ENCODE measurements around the gene COMT. TPM values are rescaled to one million over a fixed set of nuclear protein-coding genes. Genes with fewer than 3 reads are reported as not detected.

The COMT gene
- total RNA-seq, 1 experiment from 2014 or later: 96.0 TPM

DNA sequence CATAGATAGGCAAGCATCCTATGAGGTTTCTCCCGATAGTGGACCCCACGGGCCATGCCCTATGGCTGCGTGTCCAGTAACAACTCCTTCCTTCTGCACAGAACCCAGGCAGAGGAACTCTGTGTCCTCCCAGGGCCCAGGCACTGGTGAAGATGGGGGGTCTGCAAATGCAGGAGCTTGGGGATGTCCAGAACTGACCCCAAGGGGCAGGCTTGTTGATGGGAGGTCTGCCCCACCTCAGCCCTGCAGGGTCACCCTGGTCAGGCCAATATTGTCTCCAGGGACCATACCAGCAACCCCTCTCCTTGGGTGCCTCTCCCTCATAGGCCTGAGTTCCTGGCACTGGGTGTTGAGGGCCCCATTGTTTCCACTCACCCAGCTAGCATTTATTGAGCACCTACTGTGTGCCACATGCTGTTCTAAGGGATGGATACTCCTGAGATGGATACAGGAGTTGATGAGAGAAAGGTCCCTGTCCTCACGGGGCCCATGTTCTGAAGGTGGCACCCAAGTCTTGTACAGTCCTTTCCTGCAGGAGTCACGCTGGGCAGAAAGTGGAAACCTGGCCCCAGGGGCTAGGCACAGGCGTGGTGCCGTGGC is 26.4 kb downstream of the COMT start:
- Mint-ChIP-seq H3K36me3 (ENCODE audit: insufficient read depth, unreplicated experiment) (peaks cover 40% of the 10 kb centered on the region), H3K4me3 (ENCODE audit: unreplicated experiment) (no peak overlapping the region), H3K27me3 (ENCODE audit: insufficient read depth, unreplicated experiment) (no peaks in the 10 kb centered on the region), H3K4me1 (ENCODE audit: low read depth, unreplicated experiment) (peaks cover 13% of the 10 kb centered on the region), H3K27ac (ENCODE audit: unreplicated experiment) (no peak overlapping the region), H3K9me3 (ENCODE audit: unreplicated experiment) (no peaks in the 10 kb centered on the region)
- peaks cover 6% of the 10 kb centered on the region for H3K36me3 ChIP-seq (ENCODE audit: control insufficient read depth, insufficient read depth, low read length)
- no peak for DNase-seq
- TF ChIP-seq CTCF (IDR thresholded peaks at IDR 0.05; ENCODE audit: insufficient read depth in 1 of 2, low read depth in 1 of 2, low read length in 1 of 2, severe bottlenecking in 1 of 2, unreplicated experiment in 1 of 2): no peak
- ChIA-PET CTCF (no interaction called here), POLR2A (no interaction called here)
- H3K27me3 ChIP-seq (replicated peaks; ENCODE audit: control insufficient read depth, insufficient read depth, low read length): no peaks in the 10 kb centered on the region
- BruUV-seq (replicated peaks): no TSS peak
- no peak overlapping the region for H3K4me3 ChIP-seq (ENCODE audit: low read depth, low read length)
- no peaks in the 10 kb centered on the region for H3K9me3 ChIP-seq
- intact Hi-C loops (cut with micrococcal nuclease; ENCODE audit: unreplicated experiment): loop anchor here (10.0 kb wide), 1 partner anchor 147 kb away; the partner anchor contains the start of genes RANBP1 and TRMT2A
- H3K4me1 ChIP-seq: peaks cover 24% of the 10 kb centered on the region

- ChIA-PET CTCF (no interaction called here), POLR2A (no interaction called here)
These were observed 26.9 kb downstream of the COMT start for GRCh38 chr22:19968450-19968891.

More at GRCh38 chr22:19968450-19968891, 26.9 kb downstream of the COMT start:
- DNase-seq: no peak
- peaks cover 13% of the 10 kb centered on the region for H3K4me1 Mint-ChIP-seq (ENCODE audit: low read depth, unreplicated experiment)
- Histone ChIP-seq H3K4me1 (peaks cover 21% of the 10 kb centered on the region), H3K36me3 (ENCODE audit: control insufficient read depth, insufficient read depth, low read length) (peaks cover 6% of the 10 kb centered on the region), H3K4me3 (ENCODE audit: low read depth, low read length) (no peak overlapping the region), H3K27me3 (replicated peaks; ENCODE audit: control insufficient read depth, insufficient read depth, low read length) (no peaks in the 10 kb centered on the region), H3K9me3 (no peaks in the 10 kb centered on the region)
- BruUV-seq (replicated peaks): no TSS peak
- H3K9me3 Mint-ChIP-seq (ENCODE audit: unreplicated experiment): no peaks in the 10 kb centered on the region
- TF ChIP-seq CTCF (IDR thresholded peaks at IDR 0.05; ENCODE audit: insufficient read depth in 1 of 2, low read depth in 1 of 2, low read length in 1 of 2, severe bottlenecking in 1 of 2, unreplicated experiment in 1 of 2): no peak
- intact Hi-C loops (cut with micrococcal nuclease; ENCODE audit: unreplicated experiment): loop anchor here (10.0 kb wide), 1 partner anchor 146 kb away; the partner anchor contains the start of genes RANBP1 and TRMT2A
- H3K27me3 Mint-ChIP-seq (ENCODE audit: insufficient read depth, unreplicated experiment): no peaks in the 10 kb centered on the region
- no peak overlapping the region for H3K27ac Mint-ChIP-seq (ENCODE audit: unreplicated experiment)
- H3K36me3 Mint-ChIP-seq (ENCODE audit: insufficient read depth, unreplicated experiment): peaks cover 36% of the 10 kb centered on the region
- H3K4me3 Mint-ChIP-seq (ENCODE audit: unreplicated experiment): no peak overlapping the region

Data from Caco-2 (cell line).